ENCODE measurements around the gene MYORG.

The MYORG gene

GRCh38 chr9:34384368-34385165 lies 7.9 kb upstream of the MYORG start:
- no peak for DNase-seq (ENCODE audit: low read depth)

DNA sequence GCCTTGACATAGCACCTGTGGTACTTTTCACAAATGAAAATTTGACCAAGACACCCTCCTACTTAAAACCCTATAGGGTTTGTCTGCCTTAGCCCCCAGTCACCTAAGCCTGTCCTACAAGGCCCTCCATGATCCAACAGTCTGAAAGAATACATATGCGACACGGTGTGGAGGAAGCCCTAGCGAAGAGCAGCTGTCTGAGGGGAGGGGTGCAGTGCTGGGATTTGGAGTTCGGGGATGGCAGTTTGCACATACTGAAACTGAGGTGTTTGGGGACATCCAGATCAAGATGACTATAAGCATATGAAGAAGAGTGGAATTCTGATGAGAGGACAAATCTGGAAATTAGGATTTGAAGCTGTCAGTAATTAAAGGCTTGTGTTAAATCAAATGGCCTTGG lies 7.2 kb upstream of the MYORG start:
- DNase-seq (ENCODE audit: low read depth), result no peak

- DNase-seq (ENCODE audit: low read depth), result no peak
Observed at GRCh38 chr9:34382879-34383278, 6.2 kb upstream of the MYORG start.

DNA sequence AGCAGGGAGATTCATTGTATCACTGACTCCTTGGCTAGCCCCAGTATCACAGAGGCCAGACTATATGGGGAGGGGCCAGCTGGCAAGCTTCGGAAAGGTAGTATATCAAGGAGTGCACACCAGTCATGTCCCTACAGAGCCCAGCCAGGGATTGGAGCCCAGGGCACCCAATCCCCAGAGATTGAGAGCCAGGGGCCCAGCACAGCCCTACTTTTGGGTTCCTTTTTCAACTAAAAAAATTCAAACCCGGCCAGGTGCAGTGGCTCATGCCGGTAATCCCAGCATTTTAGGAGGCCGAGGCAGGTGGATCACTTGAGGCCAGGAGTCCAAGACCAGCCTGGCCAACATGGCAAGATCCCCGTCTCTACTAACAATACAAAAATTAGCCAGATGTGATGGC lies 5.4 kb upstream of the MYORG start:
- no peak for DNase-seq (ENCODE audit: low read depth)

DNA sequence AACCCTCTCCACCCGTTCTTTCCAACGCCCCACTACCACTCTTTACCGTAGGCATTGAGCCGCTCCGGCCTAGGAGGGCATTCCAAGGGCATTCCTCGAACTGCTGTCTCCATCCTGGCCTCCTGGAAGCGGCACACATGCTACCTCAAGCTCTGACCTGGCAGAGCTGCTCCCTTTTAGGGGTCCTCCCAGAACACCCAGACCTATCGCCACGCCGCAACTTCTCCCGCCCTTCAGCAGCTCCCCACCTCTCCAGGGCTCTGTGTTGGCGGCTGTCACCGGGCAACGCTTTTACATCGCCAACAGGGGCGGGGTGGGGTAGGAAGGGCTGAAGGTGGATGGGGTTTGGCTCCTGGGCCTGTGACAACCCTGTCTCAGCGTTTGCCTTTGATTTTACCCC lies 4.6 kb upstream of the MYORG start:
- DNase-seq (ENCODE audit: low read depth), result no peak

DNA sequence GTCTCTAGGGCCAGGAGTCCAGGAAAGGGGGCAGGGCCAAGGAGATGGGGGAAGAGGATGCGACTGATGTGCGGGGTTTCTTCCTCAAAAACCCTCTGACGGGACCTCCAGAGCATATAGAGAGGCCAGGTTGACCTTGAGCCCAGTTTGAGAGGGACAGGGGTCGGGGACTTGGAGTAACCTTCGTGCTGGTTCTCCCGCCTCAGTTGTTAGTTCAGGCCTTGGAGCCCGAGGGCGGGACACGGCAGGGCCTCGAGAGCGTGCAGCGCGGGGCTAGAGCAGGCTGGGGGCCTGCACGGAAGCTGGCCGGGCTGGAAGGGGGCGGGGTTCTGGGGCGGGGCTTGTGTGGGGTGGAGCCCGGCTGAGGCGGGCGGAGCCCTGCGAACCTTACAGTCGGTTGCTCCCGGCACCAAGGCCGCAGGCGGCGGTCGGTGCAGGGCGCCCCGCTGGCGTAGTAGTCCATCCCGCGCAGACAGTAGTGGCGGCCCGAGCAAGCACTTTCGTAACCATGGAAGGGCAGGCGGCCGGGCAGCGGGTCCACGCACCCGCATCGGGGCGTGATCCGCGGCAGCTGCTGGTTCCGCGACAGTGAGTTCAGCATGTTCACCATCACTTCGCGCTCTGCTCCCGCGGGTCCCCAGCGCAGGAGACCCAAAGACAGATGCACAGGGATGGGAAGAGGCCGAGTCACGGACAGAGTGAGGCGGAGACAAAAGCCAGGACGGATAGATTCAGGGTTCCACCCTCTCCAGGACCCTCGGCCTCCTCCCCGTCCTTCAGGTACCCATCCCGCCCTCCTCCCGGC lies 4.0 kb upstream of the MYORG start:
- peak; percentile 38 for DNase-seq (ENCODE audit: low read depth)

GRCh38 chr9:34380034-34380510 lies 3.4 kb upstream of the MYORG start:
- DNase-seq (ENCODE audit: low read depth), result no peak

- peak; percentile 48 for DNase-seq (ENCODE audit: low read depth)
Observed at GRCh38 chr9:34379334-34380033, 2.8 kb upstream of the MYORG start.

- DNase-seq (ENCODE audit: low read depth), result no peak
Observed at GRCh38 chr9:34378376-34379060, 1.8 kb upstream of the MYORG start.

DNA sequence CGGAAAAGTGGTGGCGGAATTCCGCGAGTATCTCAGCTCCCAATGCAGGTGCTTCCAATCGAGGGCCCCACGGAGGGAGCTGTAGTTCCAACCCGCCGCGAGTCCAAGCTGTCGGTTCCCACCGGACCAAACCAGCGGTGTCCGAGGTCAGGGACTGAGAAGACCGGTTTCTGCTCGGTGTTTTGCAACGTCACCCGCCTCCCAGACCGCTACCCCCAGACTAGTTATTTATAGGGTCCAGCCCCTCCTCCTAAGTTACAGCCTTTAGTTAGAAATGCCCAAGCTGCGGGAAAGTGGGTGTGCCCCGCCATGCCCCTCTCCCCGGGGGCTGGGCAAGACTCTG lies 677 bp upstream of the MYORG start:
- no peak for DNase-seq (ENCODE audit: low read depth)

DNA sequence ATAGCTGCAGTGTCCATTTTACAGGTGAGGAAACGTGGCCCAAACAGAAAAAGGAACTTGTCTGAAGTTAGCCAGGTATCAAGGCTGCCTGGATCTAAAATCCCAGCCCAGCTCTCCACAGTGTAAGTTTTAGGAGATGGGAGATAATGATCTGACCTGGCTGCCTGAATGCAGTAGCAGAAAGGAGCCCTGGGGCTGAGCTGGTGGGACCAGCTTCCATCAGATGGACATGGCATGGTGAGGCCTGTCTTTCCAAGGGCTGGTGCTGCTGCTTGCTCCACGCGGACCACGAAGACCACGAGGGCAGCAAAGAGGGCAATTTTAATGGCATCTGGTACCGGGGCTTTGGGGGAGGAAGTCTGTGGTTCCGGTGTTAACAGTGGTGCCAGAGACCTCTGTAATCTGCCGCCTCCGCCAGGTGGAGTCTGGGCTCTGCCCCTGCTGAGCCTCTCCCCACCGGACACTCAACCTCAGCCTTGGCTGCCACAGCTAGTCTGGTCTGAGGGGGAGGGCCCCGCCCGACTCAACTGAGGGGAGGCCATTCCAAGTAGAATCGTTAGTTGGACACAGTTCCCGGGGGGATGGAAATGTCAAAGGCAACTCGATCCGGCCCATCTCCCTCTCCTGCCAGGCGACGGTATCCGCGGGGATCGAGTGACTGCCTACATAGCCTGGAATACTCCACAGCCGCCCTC lies 650 bp downstream of the MYORG start:
- DNase-seq (ENCODE audit: low read depth), result no peak

DNA sequence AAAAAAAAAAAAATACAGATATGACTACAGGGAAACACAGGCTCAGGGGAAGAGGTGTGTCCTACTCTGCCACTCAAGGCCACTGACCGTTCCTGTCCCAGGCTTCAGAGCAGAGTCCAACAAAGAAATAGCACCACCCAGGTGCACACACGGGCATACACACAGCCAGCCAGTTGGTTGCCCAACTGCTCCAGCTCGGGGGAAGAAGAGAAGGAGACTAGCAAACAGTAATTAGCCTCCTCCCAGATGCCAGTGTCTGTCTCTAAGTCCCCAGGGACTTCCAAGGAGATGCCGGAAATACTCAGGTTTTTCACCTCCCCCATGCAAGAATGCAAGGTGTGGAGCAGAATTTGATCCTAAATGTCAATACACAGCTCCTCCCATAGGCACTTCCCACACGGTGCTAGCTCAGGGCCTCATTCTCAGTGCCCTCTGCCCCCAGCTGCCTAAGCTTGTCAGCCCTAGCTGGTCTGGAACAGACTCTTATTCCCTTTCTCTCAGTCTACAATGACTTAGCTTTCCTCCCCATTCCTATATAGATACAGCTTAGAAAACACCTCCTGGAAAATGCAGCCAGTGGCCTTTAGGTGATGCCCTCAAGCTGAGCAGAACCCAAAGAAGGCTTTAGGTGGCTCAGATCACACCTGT lies 1.7 kb downstream of the MYORG start:
- no peak for DNase-seq (ENCODE audit: low read depth)

DNA sequence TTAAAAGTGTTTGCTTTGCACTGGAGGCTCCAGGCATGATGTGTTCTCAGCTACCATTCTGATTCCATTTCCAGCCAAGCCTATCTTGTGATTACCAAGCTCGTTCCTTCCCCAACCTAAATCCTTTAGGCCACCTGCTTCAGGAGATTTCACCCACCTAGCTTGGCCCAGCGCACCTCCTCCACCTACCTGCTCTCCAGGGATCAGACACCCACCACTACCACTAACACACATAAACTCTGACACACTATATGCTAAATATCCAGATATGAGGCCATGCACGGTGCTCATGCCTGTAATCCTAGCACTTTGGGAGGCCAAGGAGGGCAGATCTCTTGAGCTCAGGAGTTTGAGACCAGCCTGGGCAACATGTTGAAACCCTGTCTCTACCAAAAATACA lies 2.4 kb downstream of the MYORG start:
- no peak for DNase-seq (ENCODE audit: low read depth)

DNA sequence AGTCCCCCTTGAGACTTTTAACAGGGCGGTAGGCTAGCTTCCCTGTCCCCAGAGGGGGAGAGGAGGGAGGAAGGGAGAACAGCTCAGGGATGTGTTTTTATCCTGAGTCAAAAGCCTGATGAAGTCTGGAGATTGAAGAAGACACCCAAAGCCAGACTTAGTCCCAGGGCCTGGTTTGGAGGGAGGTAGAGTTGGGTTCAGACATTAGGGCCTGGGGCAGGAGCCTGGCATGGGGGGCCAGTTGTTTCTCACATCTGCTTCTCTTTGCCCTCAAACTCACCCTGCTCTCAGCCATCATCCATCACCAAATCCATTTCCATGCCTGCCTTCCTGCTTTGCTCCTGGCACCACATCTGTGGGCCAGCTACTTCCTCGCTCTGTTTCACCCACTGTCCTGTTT lies 2.9 kb downstream of the MYORG start:
- no peak for DNase-seq (ENCODE audit: low read depth)

- DNase-seq (ENCODE audit: low read depth), result no peak
Observed at GRCh38 chr9:34372467-34373011, 4.2 kb downstream of the MYORG start.

DNA sequence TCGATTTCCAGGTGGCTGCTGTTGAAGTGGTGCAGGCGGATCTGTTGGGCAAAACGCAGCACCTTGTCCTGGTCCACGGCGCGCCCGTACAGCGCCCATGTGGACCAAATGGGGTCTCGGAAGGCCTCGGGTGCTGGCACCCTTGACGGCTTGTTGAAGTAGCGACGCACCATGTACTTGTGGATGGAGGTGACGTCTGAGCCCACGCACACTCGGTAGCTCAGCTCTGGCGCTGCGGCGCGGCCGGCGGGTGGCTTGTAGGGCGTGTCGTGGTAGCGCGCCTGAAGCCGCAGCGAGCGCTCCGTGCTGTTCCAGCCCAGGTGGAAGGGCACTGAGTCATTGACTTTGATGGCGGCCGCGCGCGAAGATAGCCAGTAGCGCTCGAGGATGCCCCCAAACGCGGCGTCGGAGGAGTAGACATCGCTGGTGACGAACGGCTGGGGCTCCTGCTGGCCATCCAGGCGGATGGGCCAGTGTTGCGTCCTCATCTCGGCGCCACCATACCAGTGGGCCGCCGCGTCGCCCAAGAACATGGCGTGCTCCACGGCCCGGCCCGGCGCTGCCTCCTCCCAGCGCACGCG lies 4.7 kb downstream of the MYORG start:
- DNase-seq (ENCODE audit: low read depth), result no peak

DNA sequence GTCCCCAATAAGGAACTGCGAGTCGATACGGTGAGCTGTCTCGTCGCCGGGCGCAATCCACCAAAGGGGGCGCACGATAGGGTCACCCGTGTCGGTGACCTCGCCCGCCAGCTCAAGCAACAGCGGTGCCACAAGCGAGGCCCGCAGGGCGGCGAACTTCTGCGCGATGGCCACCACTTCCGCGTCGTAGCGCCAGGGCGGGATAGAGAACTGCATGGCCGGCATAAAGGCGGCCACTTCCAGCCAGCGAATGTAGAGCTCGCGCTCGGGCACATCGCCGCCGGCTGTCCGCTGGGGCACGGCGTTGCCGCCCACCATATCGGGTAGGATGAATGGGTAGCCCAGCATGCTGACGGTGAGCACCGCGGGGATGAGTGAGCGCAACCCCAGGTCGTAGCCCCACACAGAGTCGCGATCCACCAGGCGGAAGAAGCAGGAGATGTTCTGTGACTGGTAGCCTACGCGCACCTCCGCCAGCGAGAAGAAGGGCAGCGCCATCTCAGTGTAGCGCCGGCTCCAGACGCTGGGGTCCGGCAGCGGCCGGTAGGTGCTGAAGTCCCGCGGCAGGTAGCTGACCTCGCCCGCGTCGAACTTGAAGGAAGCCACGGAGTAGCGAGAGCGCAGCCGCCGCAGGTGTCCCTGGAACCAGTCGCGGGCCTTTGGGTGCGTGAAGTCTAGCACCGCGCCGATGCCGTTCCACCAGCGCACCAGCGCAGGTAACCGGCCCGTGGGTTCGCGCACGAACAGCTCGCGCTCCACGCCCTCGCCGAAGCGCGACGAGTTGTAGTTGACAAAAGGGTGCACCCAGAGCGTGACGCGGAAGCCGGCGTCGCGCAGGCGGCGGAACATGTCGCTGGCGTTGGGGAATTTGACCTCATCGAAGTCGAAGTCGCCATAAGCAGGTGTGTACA lies 5.5 kb downstream of the MYORG start:
- no peak for DNase-seq (ENCODE audit: low read depth)

- no peak for DNase-seq (ENCODE audit: low read depth)
Observed at GRCh38 chr9:34370335-34370969, 6.2 kb downstream of the MYORG start.

- no peak for DNase-seq (ENCODE audit: low read depth)
Observed at GRCh38 chr9:34369636-34370035, 7.1 kb downstream of the MYORG start.

Measured in GM04504 (cell line).